ENCODE results near the gene CHCHD3. TPM values are rescaled to one million over a fixed set of nuclear protein-coding genes. Genes with fewer than 3 reads are reported as not detected.
A peak's percentile ranks its signal among the peaks of the same experiment; 100 is the strongest.

Gene CHCHD3
- total and polyA plus RNA-seq, 2 of the 4 experiments (the other 2 are of a cell fraction), result 56.9 to 141 TPM

DNA sequence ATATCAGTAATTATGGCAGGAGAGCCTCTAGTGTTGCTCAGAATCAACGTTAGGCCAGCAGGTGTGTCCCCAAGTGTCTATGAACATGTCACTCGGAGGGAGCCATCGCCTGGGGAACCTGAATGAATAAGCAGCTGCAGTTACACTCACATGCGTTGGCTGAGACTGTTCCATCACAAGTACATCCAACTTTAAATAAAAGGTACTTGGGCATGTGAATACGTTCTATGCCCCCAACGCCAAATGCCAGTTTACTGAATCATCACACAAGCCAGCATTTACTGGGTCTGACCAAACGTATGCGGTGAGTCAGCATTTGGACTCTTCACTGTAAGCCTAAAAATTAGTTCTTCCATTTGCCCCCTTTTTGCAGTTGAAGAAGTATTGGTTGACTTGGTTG, 298.1 kb downstream of the CHCHD3 start:
- peaks cover 9% of the 10 kb centered on the region; the same call in 1 of the 2 replicates for H3K9me1 ChIP-seq (ENCODE audit: insufficient read depth, low read length)
- H3K36me3 ChIP-seq (ENCODE audit: control insufficient read depth, insufficient read depth, low read length), result no peaks in the 10 kb centered on the region
- peak; percentile 67 for ATAC-seq (ENCODE audit: low read depth)
- ChIA-PET POLR2A (ENCODE audit: unreplicated experiment) (no interaction called here), CTCF (interaction anchor here (0.6 kb wide), 1 partner anchor 171 kb away, joined by 4 read pairs; no protein-coding TSS in a partner anchor)
- intact Hi-C loops (cut with micrococcal nuclease), result no loop called here
- no peak overlapping the region for H3K4me2 ChIP-seq (ENCODE audit: low read depth, low read length)
- in situ Hi-C loops (cut with MboI; ENCODE audit: low sequenced_read_pairs), result no loop called here
- H3K27ac ChIP-seq (ENCODE audit: insufficient read depth, low read length), result no peak overlapping the region
- no peak overlapping the region for H2BK20ac ChIP-seq (ENCODE audit: low read depth, low read length)
- H3K14ac ChIP-seq (replicated peaks; ENCODE audit: low read depth, low read length), result no peak overlapping the region
- no peak overlapping the region for H3K23ac ChIP-seq (ENCODE audit: low read depth, low read length)
- H2AFZ ChIP-seq (replicated peaks; ENCODE audit: low read length, poor library complexity), result no peak overlapping the region
- H4K8ac ChIP-seq (ENCODE audit: low read depth in 2 of 2, low read length in 2 of 2), result no peak overlapping the region
- H3K4me3 ChIP-seq (ENCODE audit: insufficient read depth, low read depth, low read length), result no peak overlapping the region
- dilution Hi-C loops (cut with HindIII; ENCODE audit: low sequenced_read_pairs, unreplicated experiment), result no loop called here
- H3K9me3 ChIP-seq (ENCODE audit: control insufficient read depth, insufficient read depth, low read length), result no peaks in the 10 kb centered on the region
- no peak overlapping the region for H2AK9ac ChIP-seq (replicated peaks; ENCODE audit: low read depth, low read length, poor library complexity)
- H3K18ac ChIP-seq (ENCODE audit: low read depth, low read length), result no peak overlapping the region
- H3K27me3 ChIP-seq (ENCODE audit: control insufficient read depth, insufficient read depth, low read length), result no peaks in the 10 kb centered on the region
- H2BK120ac ChIP-seq (ENCODE audit: low read depth, low read length), result no peak overlapping the region
- H3K4me1 ChIP-seq (ENCODE audit: control insufficient read depth, insufficient read depth, low read length), result peaks cover 8% of the 10 kb centered on the region
- no peak overlapping the region for H3K9ac ChIP-seq (ENCODE audit: low read depth, low read length)
- H4K91ac ChIP-seq (ENCODE audit: insufficient read depth, low read depth, low read length), result no peak overlapping the region
- H4K5ac ChIP-seq (ENCODE audit: low read depth, low read length), result no peak overlapping the region
- no TSS peak for BruUV-seq (replicated peaks)
- H4K20me1 ChIP-seq (ENCODE audit: insufficient read depth, low read length), result no peaks in the 10 kb centered on the region
- no peak overlapping the region for H3K56ac ChIP-seq (ENCODE audit: extremely low read depth, insufficient read depth, low read length)
- no peak overlapping the region for H2BK15ac ChIP-seq (ENCODE audit: low read depth, low read length)
- TF ChIP-seq MAZ (IDR thresholded peaks at IDR 0.05; ENCODE audit: borderline replicate concordance, low read depth, low read length) (0 out of 2 replicates have a peak, but pooled peaks have one; percentile 16), BHLHE40 (IDR thresholded peaks at IDR 0.05; ENCODE audit: low read depth, low read length) (peak; percentile 25; the same call in 1 of the 2 replicates), FOS (IDR thresholded peaks at IDR 0.05; ENCODE audit: low read depth, low read length) (peak; percentile 76), RFX5 (IDR thresholded peaks at IDR 0.05; ENCODE audit: low read depth, low read length) (no peak), NFE2L2 (IDR thresholded peaks at IDR 0.05; ENCODE audit: low read depth, low read length) (peak; percentile 78), RAD21 (IDR thresholded peaks at IDR 0.05; ENCODE audit: low read length) (no peak), MAFK (IDR thresholded peaks at IDR 0.05; ENCODE audit: low read depth, low read length) (peak; percentile 73), CEBPB (IDR thresholded peaks at IDR 0.05; ENCODE audit: low read depth, low read length) (no peak), SMC3 (IDR thresholded peaks at IDR 0.05; ENCODE audit: low read depth, low read length) (no peak), POLR2A (IDR thresholded peaks at IDR 0.05; ENCODE audit: low read depth, low read length) (no peak)
- H2BK5ac ChIP-seq (ENCODE audit: low read depth, low read length, poor library complexity, severe bottlenecking), result no peak overlapping the region
- peak overlapping the region; percentile 56; the same call in 1 of the 2 replicates for H2AK5ac ChIP-seq (ENCODE audit: low read depth, low read length)
- WGBS, 2 experiments (ENCODE audit: extremely low coverage in 2 of 2, insufficient read length in 1 of 2), result 100% methylated on average over 1 of the region's 8 CpGs; no CpG with 5 or more reads in 1 of the 2 experiments
- peak overlapping the region; percentile 15; the same call in 1 of the 2 replicates for H3K4ac ChIP-seq (ENCODE audit: low read depth, low read length)
- DNase-seq, result peak; percentile 89
- no peaks in the 10 kb centered on the region for H3K79me1 ChIP-seq (ENCODE audit: low read depth in 1 of 2, low read length in 2 of 2)
